ENCODE data around the gene DTD2.

- no peak for TF ChIP-seq ZNF449 (CRISPR knock-in tag; IDR thresholded peaks at IDR 0.05)
- TF ChIP-seq ARNT (IDR thresholded peaks at IDR 0.05) = no peak
Observed at GRCh38 chr14:31456841-31457664, at the start of gene DTD2.
